Uterus (tissue), 4 donors: ENCODE results near the gene UNC119B. TPM values are rescaled to one million over a fixed set of nuclear protein-coding genes. Genes with fewer than 3 reads are reported as not detected.
A peak's percentile ranks its signal among the peaks of the same experiment; 100 is the strongest.

ENCODE experiments used
- DNase-seq, 2 donors: peaks; one replicate each; pipeline ENCODE4 v3.0.0-alpha.2; 2019 to 2020
- H3K27ac ChIP-seq, 2 donors: fragments of 200-600 bp; sonication (generic); 1 replicate in 1 of 2; 2 replicates in 1 of 2; pipeline ENCODE4 v1.5.1; 2016 to 2018
- H3K27me3 ChIP-seq, 2 donors: fragments of 200-600 bp; sonication (generic); one replicate each; pipeline ENCODE4 v1.5.1; 2018 to 2019; ENCODE audit warnings: control low read depth in 1 of 2
- H3K36me3 ChIP-seq, 2 donors: fragments of 200-600 bp; sonication (generic); one replicate each; pipeline ENCODE4 v1.5.1; 2019; ENCODE audit warnings: control low read depth in 1 of 2
- H3K4me1 ChIP-seq, 2 donors: fragments of 200-600 bp; sonication (generic); one replicate each; pipeline ENCODE4 v1.5.1; 2018 to 2019; ENCODE audit warnings: control low read depth in 1 of 2
- H3K4me3 ChIP-seq, 2 donors: fragments of 200-600 bp; sonication (generic); 1 replicate in 1 of 2; 2 replicates in 1 of 2; pipeline ENCODE4 v1.5.1; 2018 to 2019; ENCODE audit warnings: mild to moderate bottlenecking in 1 of 2
- H3K9me3 ChIP-seq, 2 donors: fragments of 200-600 bp; sonication (generic); one replicate each; pipeline ENCODE4 v1.5.1; 2019; ENCODE audit warnings: control low read depth in 1 of 2
- CTCF ChIP-seq, 4 experiments: fragments of 200-600 bp in 2 of 4; fragments of 450-650 bp in 2 of 4; sonication (generic) in 2 of 4; IDR thresholded peaks; one replicate each; pipeline ENCODE4 v1.5.1; 2016 to 2019; ENCODE audit warnings: antibody characterized with exemption in 4 of 4, mild to moderate bottlenecking in 2 of 4, moderate library complexity in 1 of 4
- POLR2A ChIP-seq, 2 donors: fragments of 450-650 bp; IDR thresholded peaks; one replicate each; pipeline ENCODE4 v1.6.1; 2016; ENCODE audit warnings: antibody characterized with exemption in 2 of 2, mild to moderate bottlenecking in 1 of 2, moderate library complexity in 1 of 2
- intact Hi-C: fragments of 100-400 bp; cut with DNase I; formaldehyde crosslinking; loops from one replicate; pipeline ENCODE4 v1.15.1; 2023; ENCODE audit warnings: low total_unique reads
- total RNA-seq, 4 donors: library from RNA; depleted of rRNA in 3 of 4; stranded (reverse); fragments of >200 nt in 3 of 4; gene quantifications; one replicate each; pipeline versions ENCODE4 v1.1.0 to v1.2.4, GENCODE V29; 2014 to 2023
- donor health status: DM: yes; HTN: yes; CAD: no.

The UNC119B gene
- total RNA-seq, 4 donors from 2014 or later: 13.8 to 44.8 (median 32.1) TPM

GRCh38 chr12:120720987-120721801 lies 10.9 kb downstream of the UNC119B start:
- Histone ChIP-seq H3K27me3 (no peaks in the 10 kb centered on the region), H3K9me3 (no peaks in the 10 kb centered on the region), H3K27ac (no peak overlapping the region), H3K4me3 (no peak overlapping the region), H3K4me1 (no peaks in the 10 kb centered on the region), H3K36me3 (no peaks in the 10 kb centered on the region)
- intact Hi-C loops: no loop called here
- no peak for DNase-seq
- no peak for TF ChIP-seq CTCF (IDR thresholded peaks at IDR 0.05)
- no peak for TF ChIP-seq POLR2A (IDR thresholded peaks at IDR 0.05)

DNA sequence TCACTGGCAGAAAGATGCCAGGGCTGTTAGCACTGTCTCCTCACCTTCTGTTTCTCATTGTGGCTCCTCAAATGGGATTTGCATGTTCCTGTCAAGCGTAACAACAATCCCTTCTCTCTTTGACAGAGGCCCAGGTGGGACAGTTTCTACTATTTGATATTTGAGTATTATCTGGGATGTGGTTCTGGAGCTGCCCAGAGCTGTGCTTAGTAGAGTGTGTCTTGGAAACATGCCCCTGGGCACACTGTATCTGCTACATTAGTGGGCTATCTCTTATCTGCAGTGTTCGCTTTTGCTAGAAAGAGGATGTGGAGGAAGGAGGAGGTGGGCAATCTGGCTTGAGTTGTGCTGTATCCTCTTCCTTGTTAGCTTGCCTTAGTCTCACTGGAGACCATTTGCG lies 11.6 kb downstream of the UNC119B start:
- no peaks in the 10 kb centered on the region for H3K9me3 ChIP-seq
- H3K27me3 ChIP-seq: no peaks in the 10 kb centered on the region
- intact Hi-C loops: no loop called here
- H3K36me3 ChIP-seq: no peaks in the 10 kb centered on the region
- no peak overlapping the region for H3K27ac ChIP-seq
- H3K4me1 ChIP-seq: no peaks in the 10 kb centered on the region
- H3K4me3 ChIP-seq: no peak overlapping the region
- no peak for DNase-seq
- TF ChIP-seq CTCF (IDR thresholded peaks at IDR 0.05): no peak
- no peak for TF ChIP-seq POLR2A (IDR thresholded peaks at IDR 0.05)

DNA sequence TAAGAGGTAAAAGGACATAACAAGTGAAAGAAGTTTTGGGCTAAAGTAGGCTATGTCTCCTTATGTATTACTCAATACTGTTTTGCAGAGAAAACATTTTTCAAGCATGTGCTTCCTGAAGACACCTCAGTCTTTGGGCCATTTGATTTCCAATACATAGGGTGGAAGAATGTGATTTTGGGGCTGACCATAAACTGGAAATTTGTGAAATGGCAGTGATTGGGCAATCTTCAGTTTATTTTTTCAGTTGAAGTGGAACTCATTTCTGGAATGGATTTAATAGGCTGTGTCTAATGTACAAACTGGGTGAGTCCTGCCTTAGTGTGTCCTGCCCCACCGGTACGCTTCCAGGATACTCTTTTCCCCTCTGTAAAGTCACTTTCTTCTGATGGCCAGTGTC lies 12.5 kb downstream of the UNC119B start:
- Histone ChIP-seq H3K4me1 (no peaks in the 10 kb centered on the region), H3K27me3 (no peaks in the 10 kb centered on the region), H3K27ac (no peak overlapping the region), H3K36me3 (no peaks in the 10 kb centered on the region), H3K4me3 (no peak overlapping the region), H3K9me3 (no peaks in the 10 kb centered on the region)
- intact Hi-C loops: no loop called here
- DNase-seq: no peak
- no peak for TF ChIP-seq CTCF (IDR thresholded peaks at IDR 0.05)
- no peak for TF ChIP-seq POLR2A (IDR thresholded peaks at IDR 0.05)

- Histone ChIP-seq H3K4me1 (no peaks in the 10 kb centered on the region), H3K27ac (no peak overlapping the region), H3K4me3 (no peak overlapping the region), H3K27me3 (no peaks in the 10 kb centered on the region), H3K36me3 (no peaks in the 10 kb centered on the region), H3K9me3 (no peaks in the 10 kb centered on the region)
- TF ChIP-seq POLR2A (IDR thresholded peaks at IDR 0.05) (no peak), CTCF (IDR thresholded peaks at IDR 0.05) (no peak)
- intact Hi-C loops: no loop called here
- no peak for DNase-seq
Measured at GRCh38 chr12:120724720-120725119, 14.5 kb downstream of the UNC119B start.

DNA sequence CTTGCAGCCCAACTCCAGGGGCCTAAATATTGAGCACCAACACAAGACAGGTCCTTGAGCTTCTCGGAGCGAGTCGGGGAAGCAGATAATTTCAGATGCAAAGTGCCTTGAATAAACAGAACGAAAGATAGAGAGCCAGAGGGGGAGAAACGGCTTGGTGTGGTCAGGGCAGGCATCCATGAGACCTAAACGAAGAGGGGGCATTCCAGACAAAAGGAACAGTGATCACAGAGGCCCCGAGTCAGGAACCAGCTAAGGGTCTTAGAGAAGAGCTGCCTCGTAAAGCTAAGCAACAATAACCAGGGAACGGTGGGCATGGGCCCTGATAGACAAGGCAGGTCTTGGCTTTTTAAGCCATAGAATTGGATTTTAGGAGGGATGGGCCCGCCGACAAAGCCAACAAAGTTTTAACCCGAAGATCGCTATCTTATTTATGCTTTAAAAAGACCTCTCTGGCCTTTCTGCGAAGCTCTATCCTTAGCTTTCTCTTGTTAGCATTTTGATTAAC lies 14.9 kb downstream of the UNC119B start:
- Histone ChIP-seq H3K27ac (peak overlapping the region; percentile 51 to 80), H3K4me3 (peak overlapping the region; percentile 34 to 59)
- intact Hi-C loops: no loop called here

More for the DNA sequence above, 14.9 kb downstream of the UNC119B start:
- Histone ChIP-seq H3K4me1 (no peaks in the 10 kb centered on the region), H3K36me3 (no peaks in the 10 kb centered on the region), H3K9me3 (no peaks in the 10 kb centered on the region), H3K27me3 (no peaks in the 10 kb centered on the region)
- DNase-seq: no peak
- TF ChIP-seq CTCF (IDR thresholded peaks at IDR 0.05): no peak
- TF ChIP-seq POLR2A (IDR thresholded peaks at IDR 0.05): no peak
